HepG2 (cell line): ENCODE measurements around the gene TVP23A. TPM values are rescaled to one million over a fixed set of nuclear protein-coding genes. Genes with fewer than 3 reads are reported as not detected.

Source experiments
- ARID5B ChIP-seq: IDR thresholded peaks from 2 replicates; pipeline ENCODE4 v1.4.0; 2020; ENCODE audit warnings: mild to moderate bottlenecking, missing genetic modification reagents
- ATRX ChIP-seq: sonication (generic); formaldehyde crosslinking; IDR thresholded peaks from 2 replicates; pipeline ENCODE4 v1.4.0; 2020; ENCODE audit warnings: missing genetic modification reagents, borderline replicate concordance
- CAMTA2 ChIP-seq: sonication (generic); formaldehyde crosslinking; IDR thresholded peaks from 2 replicates; pipeline ENCODE4 v1.4.0; 2020; ENCODE audit warnings: mild to moderate bottlenecking, missing genetic modification reagents, borderline replicate concordance
- EED ChIP-seq: sonication (generic); formaldehyde crosslinking; IDR thresholded peaks from 2 replicates; pipeline ENCODE4 v1.5.0; 2020; ENCODE audit warnings: mild to moderate bottlenecking, missing genetic modification reagents
- JARID2 ChIP-seq: sonication (generic); formaldehyde crosslinking; IDR thresholded peaks from 2 replicates; pipeline ENCODE4 v1.8.1; 2023; ENCODE audit warnings: missing genetic modification reagents, inconsistent platforms; ENCODE audit not compliant: insufficient replicate concordance
- MLLT10 ChIP-seq: sonication (generic); formaldehyde crosslinking; IDR thresholded peaks from 2 replicates; pipeline ENCODE4 v1.4.0; 2020; ENCODE audit warnings: missing genetic modification reagents
- NCOA2 ChIP-seq: sonication (generic); formaldehyde crosslinking; IDR thresholded peaks from 2 replicates; pipeline ENCODE4 v1.8.0; 2022; ENCODE audit warnings: inconsistent platforms
- NFE2L1 ChIP-seq: sonication (generic); formaldehyde crosslinking; IDR thresholded peaks from 2 replicates; pipeline ENCODE4 v1.4.0; 2020; ENCODE audit warnings: missing genetic modification reagents, mild to moderate bottlenecking, borderline replicate concordance
- SALL1 ChIP-seq: sonication (generic); formaldehyde crosslinking; IDR thresholded peaks from 2 replicates; pipeline ENCODE4 v1.8.0; 2022; ENCODE audit warnings: mild to moderate bottlenecking, missing genetic modification reagents
- SP140L ChIP-seq: sonication (generic); formaldehyde crosslinking; IDR thresholded peaks from 2 replicates; pipeline ENCODE4 v1.4.0; 2020; ENCODE audit warnings: missing genetic modification reagents, borderline replicate concordance
- SP4 ChIP-seq: sonication (generic); formaldehyde crosslinking; IDR thresholded peaks from 2 replicates; pipeline ENCODE4 v1.8.1; 2023; ENCODE audit warnings: mild to moderate bottlenecking, missing genetic modification reagents
- ZC3H4 ChIP-seq: sonication (generic); formaldehyde crosslinking; IDR thresholded peaks from 2 replicates; pipeline ENCODE4 v1.4.0; 2020; ENCODE audit warnings: missing genetic modification reagents, borderline replicate concordance
- ZNF138 ChIP-seq: sonication (generic); formaldehyde crosslinking; IDR thresholded peaks from 2 replicates; pipeline ENCODE4 v1.5.0; 2020; ENCODE audit warnings: mild to moderate bottlenecking, low read depth, missing genetic modification reagents
- ZNF232 ChIP-seq: sonication (generic); formaldehyde crosslinking; IDR thresholded peaks from 2 replicates; pipeline ENCODE4 v1.4.0; 2020; ENCODE audit warnings: missing genetic modification reagents, borderline replicate concordance
- ZNF292 ChIP-seq: sonication (generic); formaldehyde crosslinking; IDR thresholded peaks from 2 replicates; pipeline ENCODE4 v1.8.1; 2022; ENCODE audit warnings: mild to moderate bottlenecking, low read depth, missing genetic modification reagents, borderline replicate concordance
- ZNF33B ChIP-seq: sonication (generic); formaldehyde crosslinking; IDR thresholded peaks from 2 replicates; pipeline ENCODE4 v1.5.1; 2020; ENCODE audit warnings: mild to moderate bottlenecking, missing genetic modification reagents
- ZNF556 ChIP-seq: sonication (generic); formaldehyde crosslinking; IDR thresholded peaks from 2 replicates; pipeline ENCODE4 v1.4.0; 2020; ENCODE audit warnings: mild to moderate bottlenecking, missing genetic modification reagents, borderline replicate concordance
- ZNF563 ChIP-seq: sonication (generic); formaldehyde crosslinking; IDR thresholded peaks from 2 replicates; pipeline ENCODE4 v1.8.0; 2022; ENCODE audit warnings: mild to moderate bottlenecking, moderate library complexity, missing genetic modification reagents
- ZNF564 ChIP-seq: sonication (generic); formaldehyde crosslinking; IDR thresholded peaks from 2 replicates; pipeline ENCODE4 v1.8.1; 2023; ENCODE audit warnings: mild to moderate bottlenecking, missing genetic modification reagents
- ZNF616 ChIP-seq: sonication (generic); formaldehyde crosslinking; IDR thresholded peaks from 2 replicates; pipeline ENCODE4 v1.5.0; 2020; ENCODE audit warnings: low read depth, mild to moderate bottlenecking, missing genetic modification reagents
- ZNF720 ChIP-seq: sonication (generic); formaldehyde crosslinking; IDR thresholded peaks from 2 replicates; pipeline ENCODE4 v1.4.0; 2020; ENCODE audit warnings: missing genetic modification reagents
- polyA plus RNA-seq, 8 experiments: library from polyadenylated mRNA; depleted of rRNA in 3 of 8; stranded (reverse) in 7 of 8; unstranded in 1 of 8; fragments of >200 nt; fragmentation: Illumina TruSeq in 4 of 8; extraction: Trizol in 4 of 8; gene quantifications; 2 replicates each; pipeline versions ENCODE4 v1.2.1 to v1.2.3, GENCODE V29; 2011 to 2016; ENCODE audit warnings: low read depth in 4 of 8, missing spikeins in 1 of 8, mixed read lengths in 1 of 8; ENCODE audit not compliant: insufficient read depth in 1 of 8
- total RNA-seq, 5 experiments: library from RNA; depleted of rRNA; stranded (reverse); fragments of >200 nt; fragmentation: Illumina TruSeq; extraction: Trizol; gene quantifications; 2 replicates each; pipeline ENCODE4 v1.2.3, GENCODE V29; 2016; ENCODE audit warnings: low read depth in 1 of 5
- TF ChIP-seq, protein P1 (sequence below): sonication (generic); formaldehyde crosslinking; IDR thresholded peaks from 2 replicates; pipeline ENCODE4 v1.5.0; 2020; ENCODE audit warnings: missing genetic modification reagents
- TF ChIP-seq, protein P2 (sequence below): sonication (generic); formaldehyde crosslinking; IDR thresholded peaks from 2 replicates; pipeline ENCODE4 v1.4.0; 2020; ENCODE audit warnings: mild to moderate bottlenecking, low read depth, missing genetic modification reagents

Gene TVP23A
- total and polyA plus RNA-seq, 2 of the 13 experiments (the other 11 are each of a cell fraction or from before 2014, with no cell fraction given) = not detected

- TF ChIP-seq SP4 (CRISPR knock-in tag) = peak; percentile 98
- no peak for TF ChIP-seq MLLT10 (CRISPR knock-in tag)
- TF ChIP-seq ZNF616 (CRISPR knock-in tag) = peak; percentile 82; the same call in 1 of the 2 replicates
- peak; percentile 96; the same call in 1 of the 2 replicates for TF ChIP-seq ZC3H4 (CRISPR knock-in tag)
- no peak for TF ChIP-seq ATRX (CRISPR knock-in tag)
- 0 out of 2 replicates have a peak, but pooled peaks have one; percentile 21 for TF ChIP-seq SP140L (CRISPR knock-in tag)
- TF ChIP-seq SALL1 (CRISPR knock-in tag) = peak; percentile 98
- TF ChIP-seq ZNF563 = peak; percentile 98
- peak; percentile 88 for TF ChIP-seq ZNF232 (CRISPR knock-in tag)
- peak; percentile 99 for TF ChIP-seq EED (CRISPR knock-in tag)
- peak; percentile 90; the same call in 1 of the 2 replicates for TF ChIP-seq ZNF556 (CRISPR knock-in tag)
- TF ChIP-seq JARID2 = peak; percentile 80
- peak; percentile 24; the same call in 1 of the 2 replicates for TF ChIP-seq ZNF292 (CRISPR knock-in tag)
- peak; percentile 61 for TF ChIP-seq NCOA2 (CRISPR knock-in tag)
- TF ChIP-seq ARID5B (CRISPR knock-in tag) = peak; percentile 67
- peak; percentile 92; the same call in 1 of the 2 replicates for TF ChIP-seq ZNF720 (CRISPR knock-in tag)
- peak; percentile 67; the same call in 1 of the 2 replicates for TF ChIP-seq ZNF138
- TF ChIP-seq ZNF564 = peak; percentile 76; the same call in 1 of the 2 replicates
- TF ChIP-seq, protein P1, sequence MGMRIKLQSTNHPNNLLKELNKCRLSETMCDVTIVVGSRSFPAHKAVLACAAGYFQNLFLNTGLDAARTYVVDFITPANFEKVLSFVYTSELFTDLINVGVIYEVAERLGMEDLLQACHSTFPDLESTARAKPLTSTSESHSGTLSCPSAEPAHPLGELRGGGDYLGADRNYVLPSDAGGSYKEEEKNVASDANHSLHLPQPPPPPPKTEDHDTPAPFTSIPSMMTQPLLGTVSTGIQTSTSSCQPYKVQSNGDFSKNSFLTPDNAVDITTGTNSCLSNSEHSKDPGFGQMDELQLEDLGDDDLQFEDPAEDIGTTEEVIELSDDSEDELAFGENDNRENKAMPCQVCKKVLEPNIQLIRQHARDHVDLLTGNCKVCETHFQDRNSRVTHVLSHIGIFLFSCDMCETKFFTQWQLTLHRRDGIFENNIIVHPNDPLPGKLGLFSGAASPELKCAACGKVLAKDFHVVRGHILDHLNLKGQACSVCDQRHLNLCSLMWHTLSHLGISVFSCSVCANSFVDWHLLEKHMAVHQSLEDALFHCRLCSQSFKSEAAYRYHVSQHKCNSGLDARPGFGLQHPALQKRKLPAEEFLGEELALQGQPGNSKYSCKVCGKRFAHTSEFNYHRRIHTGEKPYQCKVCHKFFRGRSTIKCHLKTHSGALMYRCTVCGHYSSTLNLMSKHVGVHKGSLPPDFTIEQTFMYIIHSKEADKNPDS (CRISPR knock-in tag) = peak; percentile 86; the same call in 1 of the 2 replicates
- peak; percentile 96 for TF ChIP-seq NFE2L1 (CRISPR knock-in tag)
- TF ChIP-seq, protein P2, sequence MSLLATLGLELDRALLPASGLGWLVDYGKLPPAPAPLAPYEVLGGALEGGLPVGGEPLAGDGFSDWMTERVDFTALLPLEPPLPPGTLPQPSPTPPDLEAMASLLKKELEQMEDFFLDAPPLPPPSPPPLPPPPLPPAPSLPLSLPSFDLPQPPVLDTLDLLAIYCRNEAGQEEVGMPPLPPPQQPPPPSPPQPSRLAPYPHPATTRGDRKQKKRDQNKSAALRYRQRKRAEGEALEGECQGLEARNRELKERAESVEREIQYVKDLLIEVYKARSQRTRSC (CRISPR knock-in tag) = no peak
- peak; percentile 59; the same call in 1 of the 2 replicates for TF ChIP-seq CAMTA2 (CRISPR knock-in tag)
- peak; percentile 99 for TF ChIP-seq ZNF33B (CRISPR knock-in tag)
Measured at GRCh38 chr16:10743610-10744369, 74.8 kb downstream of the TVP23A start, which contains the start of gene NUBP1 (continued).
